Limb (tissue), 2 donors: ENCODE measurements around the gene COL2A1.
"Not testable (repeated sequence)": the region's sequence is repeated elsewhere in the genome, so short reads cannot be mapped to it uniquely, and the experiment has no call there.

Experiments
- DNase-seq, 2 donors: peaks; one replicate each; pipeline ENCODE4 v3.0.0-alpha.2; 2016; ENCODE audit errors: extremely low spot score in 2 of 2

Gene COL2A1

DNA sequence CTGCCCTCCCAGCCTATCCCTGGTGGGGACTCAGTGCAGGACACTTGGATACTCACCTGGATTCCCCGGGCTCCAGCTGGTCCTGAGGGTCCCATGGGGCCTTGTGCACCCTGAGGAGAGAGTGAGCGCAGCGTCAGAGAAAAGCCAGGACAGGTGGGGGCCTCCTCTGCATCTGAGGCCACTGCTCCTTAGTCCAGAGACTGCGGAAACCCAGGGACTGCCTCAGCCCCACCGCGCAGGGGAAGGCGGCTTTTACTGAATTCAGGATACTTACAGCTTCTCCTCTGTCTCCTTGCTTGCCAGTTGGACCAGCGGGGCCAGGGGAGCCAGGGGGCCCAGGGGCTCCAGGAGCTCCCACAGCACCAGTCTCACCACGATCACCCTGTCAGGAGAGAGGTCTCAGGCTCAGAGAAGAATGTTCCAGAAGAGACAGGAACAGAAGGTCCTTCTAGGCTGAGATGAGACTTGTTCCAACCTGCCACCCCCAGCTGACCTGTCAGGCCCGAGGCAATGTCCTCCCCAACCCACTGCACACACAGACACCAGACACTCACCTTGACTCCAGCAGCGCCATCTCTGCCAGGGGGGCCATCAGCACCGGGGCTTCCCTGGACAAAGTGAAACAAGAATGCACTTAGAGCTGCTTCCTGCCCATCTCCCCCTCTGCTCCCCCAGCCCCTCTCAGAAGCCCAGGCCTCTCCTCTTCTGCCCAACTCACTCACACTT lies 27.1 kb downstream of the COL2A1 start:
- DNase-seq: no peak

GRCh38 chr12:47975816-47976215 lies 28.5 kb downstream of the COL2A1 start:
- DNase-seq: no peak

GRCh38 chr12:47975036-47975620 lies 29.1 kb downstream of the COL2A1 start:
- no peak for DNase-seq

DNA sequence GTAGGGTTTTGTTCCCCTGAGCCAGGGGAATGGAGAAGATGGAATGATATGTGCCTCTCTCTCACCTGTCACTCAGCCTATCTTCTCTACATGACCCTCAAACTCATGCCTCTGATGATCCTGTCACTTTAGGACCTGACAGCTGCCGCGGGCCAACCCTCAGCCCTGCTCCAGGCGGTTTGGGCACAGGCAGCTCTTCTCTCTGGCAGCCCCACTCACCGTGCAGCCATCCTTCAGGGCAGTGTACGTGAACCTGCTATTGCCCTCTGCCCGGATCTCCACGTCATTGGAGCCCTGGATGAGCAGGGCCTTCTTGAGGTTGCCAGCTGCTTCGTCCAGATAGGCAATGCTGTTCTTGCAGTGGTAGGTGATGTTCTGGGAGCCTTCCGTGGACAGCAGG lies 30.4 kb downstream of the COL2A1 start:
- no peak for DNase-seq

GRCh38 chr12:47972895-47973294 lies 31.4 kb downstream of the COL2A1 start:
- no peak for DNase-seq

GRCh38 chr12:47970843-47971242 lies 33.4 kb downstream of the COL2A1 start:
- DNase-seq: no peak

GRCh38 chr12:47969845-47970244 lies 34.4 kb downstream of the COL2A1 start:
- DNase-seq: no peak

- DNase-seq: peak in 1 of 2 donors; percentile 27
Measured at GRCh38 chr12:47967461-47968321, 36.6 kb downstream of the COL2A1 start.

DNA sequence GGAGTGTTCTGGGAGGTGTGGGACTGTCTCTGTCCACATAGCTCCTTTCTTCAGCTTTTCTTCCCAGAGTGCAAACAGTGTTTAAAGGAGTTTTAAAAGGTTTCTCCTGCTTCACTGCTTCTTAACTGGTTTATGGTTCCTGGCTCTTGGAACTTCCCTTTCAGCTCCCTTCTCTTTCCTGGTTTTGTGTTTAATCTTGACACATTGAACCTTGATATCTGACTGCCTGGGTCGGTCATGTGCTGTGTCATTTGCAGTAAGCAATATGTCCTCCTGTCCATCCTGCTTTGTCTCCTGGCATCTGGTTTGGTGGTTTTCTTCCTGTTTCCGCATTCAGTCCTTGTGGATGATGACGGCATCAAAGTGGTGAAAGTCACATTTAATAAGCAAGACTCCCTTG lies 38.7 kb downstream of the COL2A1 start:
- DNase-seq: no peak

- peak in 1 of 2 donors; percentile 37 for DNase-seq
Measured at GRCh38 chr12:47964106-47964728, 40.1 kb downstream of the COL2A1 start.

- peak; percentile 94 to 98 for DNase-seq
Measured at GRCh38 chr12:47963340-47964040, 40.8 kb downstream of the COL2A1 start, which contains the start of gene TMEM106C. TSS of gene TMEM106C (plus strand) at chr12:47963596. CDS start at chr12:47964237, 641 bp downstream.

DNA sequence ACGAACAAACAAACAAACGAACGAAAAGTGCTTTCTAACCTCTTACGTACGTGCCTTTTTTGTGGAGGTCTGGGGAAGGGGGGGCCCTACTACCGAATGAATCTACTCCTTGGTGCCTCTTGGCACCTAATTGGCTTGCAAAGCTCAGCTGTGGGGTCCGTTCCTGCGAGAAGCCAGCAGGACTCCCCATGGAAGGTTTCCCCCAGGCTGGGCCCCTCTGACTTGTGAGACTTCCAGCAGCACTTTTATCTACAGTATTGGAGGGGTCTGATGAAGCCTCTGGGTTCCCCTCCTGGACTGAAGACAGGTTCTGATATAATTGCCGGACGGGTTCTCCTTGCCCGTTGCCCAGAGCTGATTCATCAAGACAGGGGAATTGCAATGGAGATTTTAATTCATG lies 42.1 kb downstream of the COL2A1 start:
- no peak for DNase-seq

- not testable (repeated sequence) for DNase-seq
Measured at GRCh38 chr12:47957671-47958070, 46.6 kb downstream of the COL2A1 start.

- no peak for DNase-seq
Measured at GRCh38 chr12:47955059-47955458, 49.2 kb downstream of the COL2A1 start.

- DNase-seq: no peak
Measured at GRCh38 chr12:47954467-47955045, 49.7 kb downstream of the COL2A1 start.

GRCh38 chr12:47954058-47954457 lies 50.2 kb downstream of the COL2A1 start:
- no peak for DNase-seq

- DNase-seq: no peak
Measured at GRCh38 chr12:47950856-47951468, 53.3 kb downstream of the COL2A1 start.

GRCh38 chr12:47949441-47950341 lies 54.6 kb downstream of the COL2A1 start:
- DNase-seq: peak; percentile 74 to 82

- no peak for DNase-seq
Measured at GRCh38 chr12:47947341-47947740, 56.9 kb downstream of the COL2A1 start.
